HG03095 (cell line): ENCODE results near the gene SFMBT1.
"Not testable (repeated sequence)": the region's sequence is repeated elsewhere in the genome, so short reads cannot be mapped to it uniquely, and the experiment has no call there.

Experiments used
- ATAC-seq: cut with Tn5 transposase; IDR thresholded peaks from one replicate; pipeline ENCODE4 v1.9.1; 2021; ENCODE audit warnings: moderate library complexity; ENCODE audit not compliant: unreplicated experiment

SFMBT1 gene

GRCh38 chr3:53074366-53074696, 28.5 kb upstream of the SFMBT1 start:
- ATAC-seq, result no peak

GRCh38 chr3:53073553-53074365, 27.9 kb upstream of the SFMBT1 start:
- no peak for ATAC-seq

GRCh38 chr3:53072653-53073552, 27.0 kb upstream of the SFMBT1 start:
- ATAC-seq, result peak; percentile 87

GRCh38 chr3:53071882-53072431, 26.1 kb upstream of the SFMBT1 start:
- ATAC-seq, result no peak

GRCh38 chr3:53069422-53070068, 23.7 kb upstream of the SFMBT1 start:
- ATAC-seq, result no peak

- ATAC-seq, result no peak
Observed at GRCh38 chr3:53068176-53068575, 22.3 kb upstream of the SFMBT1 start.

- ATAC-seq, result no peak
Observed at GRCh38 chr3:53067567-53067966, 21.7 kb upstream of the SFMBT1 start.

GRCh38 chr3:53065841-53066480, 20.1 kb upstream of the SFMBT1 start:
- no peak for ATAC-seq

GRCh38 chr3:53062905-53063304, 17.0 kb upstream of the SFMBT1 start:
- no peak for ATAC-seq

GRCh38 chr3:53056442-53056841, 10.6 kb upstream of the SFMBT1 start:
- no peak for ATAC-seq

GRCh38 chr3:53054233-53054632, 8.4 kb upstream of the SFMBT1 start:
- not testable (repeated sequence) for ATAC-seq

GRCh38 chr3:53051929-53052328, 6.1 kb upstream of the SFMBT1 start:
- ATAC-seq, result no peak

- no peak for ATAC-seq
Observed at GRCh38 chr3:53049987-53050386, 4.1 kb upstream of the SFMBT1 start.

- ATAC-seq, result peak; percentile 25
Observed at GRCh38 chr3:53046171-53047170, 598 bp upstream of the SFMBT1 start.

- no peak for ATAC-seq
Observed at GRCh38 chr3:53044711-53045517, 959 bp downstream of the SFMBT1 start.

GRCh38 chr3:53044371-53044710, 1.5 kb downstream of the SFMBT1 start:
- no peak for ATAC-seq

- ATAC-seq, result no peak
Observed at GRCh38 chr3:53043738-53044137, 2.1 kb downstream of the SFMBT1 start.

- no peak for ATAC-seq
Observed at GRCh38 chr3:53042651-53043050, 3.2 kb downstream of the SFMBT1 start.

- no peak for ATAC-seq
Observed at GRCh38 chr3:53040351-53040820, 5.5 kb downstream of the SFMBT1 start.
